Neural progenitor cell (in vitro differentiated cells): ENCODE measurements around the gene TRANK1.

Experiments used
- EZH2 ChIP-seq: fragments of 200-600 bp; sonication (generic); IDR thresholded peaks from 2 replicates; pipeline ENCODE4 v1.6.1; 2017; ENCODE audit warnings: antibody characterized with exemption, mild to moderate bottlenecking, moderate library complexity
- EZH2phosphoT487 ChIP-seq: fragments of 200-600 bp; sonication (generic); IDR thresholded peaks from 2 replicates; pipeline ENCODE4 v1.6.1; 2017; ENCODE audit warnings: antibody characterized with exemption
- TF ChIP-seq, protein P1 (sequence below): fragments of 200-600 bp; sonication (generic); IDR thresholded peaks from 2 replicates; pipeline ENCODE4 v1.5.1; 2017; ENCODE audit warnings: antibody characterized with exemption, mild to moderate bottlenecking

DNA sequence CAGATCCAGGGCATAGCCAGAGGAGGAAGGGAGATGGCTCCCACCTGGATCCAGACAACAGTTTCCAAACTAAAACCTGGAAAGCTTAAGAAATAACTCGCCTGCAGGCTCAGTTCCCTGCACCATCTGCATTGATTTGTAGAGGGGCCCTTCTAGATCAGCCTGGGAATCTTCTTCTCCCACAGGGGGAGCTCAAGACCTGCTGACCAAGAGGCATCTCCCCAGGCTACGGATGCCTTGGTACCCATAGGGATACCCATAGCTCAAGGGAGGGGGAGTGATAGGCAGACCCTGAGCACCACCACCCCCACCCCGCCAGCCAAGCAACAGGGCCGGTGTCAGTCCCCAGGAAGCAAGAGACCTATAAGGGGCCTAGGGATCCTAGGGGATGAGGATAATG is 152.5 kb downstream of the TRANK1 start:
- TF ChIP-seq, protein P1, sequence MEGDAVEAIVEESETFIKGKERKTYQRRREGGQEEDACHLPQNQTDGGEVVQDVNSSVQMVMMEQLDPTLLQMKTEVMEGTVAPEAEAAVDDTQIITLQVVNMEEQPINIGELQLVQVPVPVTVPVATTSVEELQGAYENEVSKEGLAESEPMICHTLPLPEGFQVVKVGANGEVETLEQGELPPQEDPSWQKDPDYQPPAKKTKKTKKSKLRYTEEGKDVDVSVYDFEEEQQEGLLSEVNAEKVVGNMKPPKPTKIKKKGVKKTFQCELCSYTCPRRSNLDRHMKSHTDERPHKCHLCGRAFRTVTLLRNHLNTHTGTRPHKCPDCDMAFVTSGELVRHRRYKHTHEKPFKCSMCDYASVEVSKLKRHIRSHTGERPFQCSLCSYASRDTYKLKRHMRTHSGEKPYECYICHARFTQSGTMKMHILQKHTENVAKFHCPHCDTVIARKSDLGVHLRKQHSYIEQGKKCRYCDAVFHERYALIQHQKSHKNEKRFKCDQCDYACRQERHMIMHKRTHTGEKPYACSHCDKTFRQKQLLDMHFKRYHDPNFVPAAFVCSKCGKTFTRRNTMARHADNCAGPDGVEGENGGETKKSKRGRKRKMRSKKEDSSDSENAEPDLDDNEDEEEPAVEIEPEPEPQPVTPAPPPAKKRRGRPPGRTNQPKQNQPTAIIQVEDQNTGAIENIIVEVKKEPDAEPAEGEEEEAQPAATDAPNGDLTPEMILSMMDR: peak; percentile 69
- TF ChIP-seq EZH2: no peak
- TF ChIP-seq EZH2phosphoT487: no peak
